Measurements from ENCODE around the gene KMT5C. TPM values are rescaled to one million over a fixed set of nuclear protein-coding genes. Genes with fewer than 3 reads are reported as not detected.

The KMT5C gene
- total and polyA plus RNA-seq, 2 donors (not counting 1 experiment from before 2014, with no cell fraction given) = 22.2 to 23.6 TPM

DNA sequence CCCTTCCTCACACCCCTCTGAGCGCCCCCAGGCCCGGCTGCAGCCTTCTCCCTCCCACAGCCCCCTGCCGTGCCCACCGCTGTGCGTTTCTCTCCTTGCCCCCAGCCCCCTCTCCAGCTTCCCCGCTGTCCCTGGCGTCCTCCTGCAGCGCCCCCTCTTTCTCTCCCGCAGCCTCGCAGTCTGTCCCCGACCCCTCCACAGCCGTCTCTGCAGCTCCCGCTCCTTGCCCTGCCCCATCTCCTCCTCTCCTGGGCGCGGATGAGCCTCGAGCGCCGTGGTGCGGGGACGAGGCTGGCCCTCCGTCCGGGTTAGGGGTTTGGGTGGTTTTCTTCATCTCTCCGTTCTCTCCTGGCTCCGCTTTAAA is 1.1 kb downstream of the KMT5C start:
- peak overlapping the region; percentile 84 for H3K4me3 Mint-ChIP-seq
- TF ChIP-seq CTCF (IDR thresholded peaks at IDR 0.05) (no peak), EZH2 (IDR thresholded peaks at IDR 0.05; ENCODE audit: borderline replicate concordance, insufficient read depth, low read depth, low read length, poor library complexity, severe bottlenecking) (no peak)
- 2% methylated on average over 17 of the region's 24 CpGs for WGBS (ENCODE audit: insufficient coverage)
- H3K27ac Mint-ChIP-seq = no peak overlapping the region
- Histone ChIP-seq H3K79me2 (ENCODE audit: control insufficient read depth, insufficient read depth, low read length) (peaks cover 17% of the 10 kb centered on the region), H3K4me3 (ENCODE audit: control extremely low read depth in 1 of 5, extremely low read depth in 1 of 5, insufficient read depth in 1 of 5, low read depth in 2 of 5, low read length in 4 of 5) (peak overlapping the region in 4 of 5 experiments; percentile 15 to 81 (median 59)), H2AFZ (ENCODE audit: insufficient read depth, low read depth, low read length, poor library complexity, severe bottlenecking) (peak overlapping the region; percentile 38), H3K4me1 (ENCODE audit: control insufficient read depth in 2 of 2, insufficient read depth in 2 of 2, low read length in 2 of 2) (peaks cover 16 to 28% of the 10 kb centered on the region in 2 donors), H3K27ac (ENCODE audit: low read length in 2 of 2) (no peak overlapping the region), H3K27me3 (replicated peaks in 1 of 4; ENCODE audit: control extremely low read depth in 1 of 4, control insufficient read depth in 3 of 4, insufficient read depth in 4 of 4, low read length in 3 of 4) (peaks cover 0 to 23% (median 9%) of the 10 kb centered on the region in 4 experiments), H3K36me3 (replicated peaks in 1 of 2; ENCODE audit: control extremely low read depth in 1 of 2, control insufficient read depth in 1 of 2, extremely low read depth in 1 of 2, insufficient read depth in 2 of 2, low read length in 1 of 2) (peaks cover 0 to 10% of the 10 kb centered on the region in 2 experiments), H3K9ac (ENCODE audit: low read length) (peak overlapping the region; percentile 74), H4K20me1 (ENCODE audit: control insufficient read depth, insufficient read depth, low read length, poor library complexity, severe bottlenecking) (no peaks in the 10 kb centered on the region), H3K4me2 (replicated peaks; ENCODE audit: low read depth, low read length, poor library complexity, severe bottlenecking) (peak overlapping the region; percentile 99), H3K9me3 (ENCODE audit: control extremely low read depth in 1 of 3, control insufficient read depth in 2 of 3, insufficient read depth in 1 of 3, low read length in 2 of 3) (peaks cover 0 to 7% (median 0%) of the 10 kb centered on the region in 3 donors)
- H3K27me3 Mint-ChIP-seq = peaks cover 16% of the 10 kb centered on the region
- H3K4me1 Mint-ChIP-seq = peaks cover 20% of the 10 kb centered on the region
- ATAC-seq (ENCODE audit: low read depth) (no peak), DNase-seq (no peak)
- no peaks in the 10 kb centered on the region for H3K9me3 Mint-ChIP-seq (ENCODE audit: insufficient read depth)
- ChIA-PET POLR2A (interaction anchor here (0.7 kb wide), 1 partner anchor 254 kb away, joined by 8 read pairs; no protein-coding TSS in a partner anchor), CTCF (no interaction called here)
- intact Hi-C loops (cut with micrococcal nuclease) = no loop called here

- peak overlapping the region; percentile 84 for H3K4me3 Mint-ChIP-seq
- peaks cover 12% of the 10 kb centered on the region for H3K27me3 Mint-ChIP-seq
- Histone ChIP-seq H3K9ac (ENCODE audit: low read length) (peak overlapping the region; percentile 74), H3K9me3 (ENCODE audit: control extremely low read depth in 1 of 3, control insufficient read depth in 2 of 3, insufficient read depth in 1 of 3, low read length in 2 of 3) (peaks cover 0 to 7% (median 0%) of the 10 kb centered on the region in 3 donors), H3K79me2 (ENCODE audit: control insufficient read depth, insufficient read depth, low read length) (peaks cover 17% of the 10 kb centered on the region), H3K27ac (ENCODE audit: low read length in 2 of 2) (no peak overlapping the region), H3K4me3 (ENCODE audit: control extremely low read depth in 1 of 5, extremely low read depth in 1 of 5, insufficient read depth in 1 of 5, low read depth in 2 of 5, low read length in 4 of 5) (peak overlapping the region in 3 of 5 experiments; percentile 15 to 81 (median 59)), H4K20me1 (ENCODE audit: control insufficient read depth, insufficient read depth, low read length, poor library complexity, severe bottlenecking) (no peaks in the 10 kb centered on the region), H3K4me1 (ENCODE audit: control insufficient read depth in 2 of 2, insufficient read depth in 2 of 2, low read length in 2 of 2) (peaks cover 16 to 28% of the 10 kb centered on the region in 2 donors), H3K27me3 (replicated peaks in 1 of 4; ENCODE audit: control extremely low read depth in 1 of 4, control insufficient read depth in 3 of 4, insufficient read depth in 4 of 4, low read length in 3 of 4) (peaks cover 0 to 23% (median 9%) of the 10 kb centered on the region in 4 experiments), H3K4me2 (replicated peaks; ENCODE audit: low read depth, low read length, poor library complexity, severe bottlenecking) (peak overlapping the region; percentile 99), H3K36me3 (replicated peaks in 1 of 2; ENCODE audit: control extremely low read depth in 1 of 2, control insufficient read depth in 1 of 2, extremely low read depth in 1 of 2, insufficient read depth in 2 of 2, low read length in 1 of 2) (peaks cover 0 to 10% of the 10 kb centered on the region in 2 experiments), H2AFZ (ENCODE audit: insufficient read depth, low read depth, low read length, poor library complexity, severe bottlenecking) (peak overlapping the region; percentile 38)
- ChIA-PET POLR2A (interaction anchor here (0.7 kb wide), 1 partner anchor 254 kb away, joined by 8 read pairs; no protein-coding TSS in a partner anchor), CTCF (no interaction called here)
- ATAC-seq (ENCODE audit: low read depth) (no peak), DNase-seq (no peak)
- intact Hi-C loops (cut with micrococcal nuclease) = no loop called here
- H3K9me3 Mint-ChIP-seq (ENCODE audit: insufficient read depth) = no peaks in the 10 kb centered on the region
- peaks cover 20% of the 10 kb centered on the region for H3K4me1 Mint-ChIP-seq
- H3K27ac Mint-ChIP-seq = no peak overlapping the region
- TF ChIP-seq CTCF (IDR thresholded peaks at IDR 0.05) = no peak
- no peak for TF ChIP-seq EZH2 (IDR thresholded peaks at IDR 0.05; ENCODE audit: borderline replicate concordance, insufficient read depth, low read depth, low read length, poor library complexity, severe bottlenecking)
- WGBS (ENCODE audit: insufficient coverage) = 1% methylated on average over 8 of the region's 15 CpGs
Measured at GRCh38 chr19:55341171-55341588, 1.5 kb downstream of the KMT5C start.

Data from B cell (primary cell).